GM23248 (cell line): Measurements from ENCODE around the gene CYB5R2. TPM values are rescaled to one million over a fixed set of nuclear protein-coding genes. Genes with fewer than 3 reads are reported as not detected.

Source experiments
- DNase-seq: peaks from one replicate; pipeline ENCODE4 v3.0.0-alpha.2; 2015
- H2AFZ ChIP-seq: fragments of 200-600 bp; sonication (generic); 2 replicates; pipeline ENCODE4 v1.6.1; 2016; ENCODE audit warnings: antibody characterized with exemption
- H3F3A ChIP-seq: fragments of 200-600 bp; sonication (generic); 2 replicates; pipeline ENCODE4 v1.6.1; 2016; ENCODE audit warnings: mild to moderate bottlenecking, antibody characterized with exemption, mixed run types; ENCODE audit not compliant: insufficient read depth
- H3K27ac ChIP-seq: fragments of 200-600 bp; sonication (generic); 2 replicates; pipeline ENCODE4 v1.5.1; 2016; ENCODE audit warnings: mild to moderate bottlenecking
- H3K27me3 ChIP-seq: fragments of 200-600 bp; sonication (generic); replicated peaks from 2 replicates; pipeline ENCODE4 v1.6.1; 2016; ENCODE audit warnings: mild to moderate bottlenecking; ENCODE audit not compliant: insufficient read depth
- H3K36me3 ChIP-seq: fragments of 200-600 bp; sonication (generic); 2 replicates; pipeline ENCODE4 v1.6.1; 2016; ENCODE audit warnings: low read depth, mild to moderate bottlenecking
- H3K4me1 ChIP-seq: fragments of 200-600 bp; sonication (generic); 2 replicates; pipeline ENCODE4 v1.6.1; 2016; ENCODE audit warnings: mild to moderate bottlenecking; ENCODE audit not compliant: insufficient read depth
- H3K4me2 ChIP-seq: fragments of 200-600 bp; sonication (generic); one replicate; pipeline ENCODE4 v1.6.1; 2016; ENCODE audit warnings: mild to moderate bottlenecking; ENCODE audit not compliant: unreplicated experiment
- H3K4me3 ChIP-seq: fragments of 200-600 bp; sonication (generic); 2 replicates; pipeline ENCODE4 v1.5.1; 2016; ENCODE audit warnings: mild to moderate bottlenecking
- H3K79me2 ChIP-seq: fragments of 200-600 bp; sonication (generic); 2 replicates; pipeline ENCODE4 v1.6.1; 2016; ENCODE audit warnings: mild to moderate bottlenecking; ENCODE audit not compliant: insufficient read depth
- H3K9ac ChIP-seq: fragments of 200-600 bp; sonication (generic); 2 replicates; pipeline ENCODE4 v1.6.1; 2016; ENCODE audit warnings: mild to moderate bottlenecking
- H3K9me2 ChIP-seq: fragments of 200-600 bp; sonication (generic); 2 replicates; pipeline ENCODE4 v1.6.1; 2016; ENCODE audit warnings: mixed run types, mild to moderate bottlenecking, moderate library complexity; ENCODE audit not compliant: insufficient read depth
- H3K9me3 ChIP-seq: fragments of 200-600 bp; sonication (generic); one replicate; pipeline ENCODE4 v1.6.1; 2017; ENCODE audit warnings: low read depth
- H4K20me1 ChIP-seq: fragments of 200-600 bp; sonication (generic); 2 replicates; pipeline ENCODE4 v1.6.0; 2016; ENCODE audit not compliant: insufficient read depth
- EZH2 ChIP-seq: fragments of 200-600 bp; sonication (generic); IDR thresholded peaks from 2 replicates; pipeline ENCODE4 v1.6.1; 2018; ENCODE audit warnings: antibody characterized with exemption, mild to moderate bottlenecking; ENCODE audit not compliant: insufficient read depth, poor library complexity, severe bottlenecking
- EZH2phosphoT487 ChIP-seq: fragments of 200-600 bp; sonication (generic); IDR thresholded peaks from 2 replicates; pipeline ENCODE4 v1.6.1; 2018; ENCODE audit warnings: antibody characterized with exemption, moderate library complexity, mild to moderate bottlenecking, low read depth; ENCODE audit not compliant: insufficient read depth
- WGBS, 2 experiments: methylation state at CpG; one replicate each; pipeline ENCODE4 v1.1.6; 2015 to 2017; ENCODE audit warnings: low lambda C conversion rate in 2 of 2, low coverage in 1 of 2; ENCODE audit errors: missing lambda C conversion rate in 2 of 2; 5-methylcytosine and 5-hydroxymethylcytosine counted together
- in situ Hi-C: fragments of 300-500 bp; cut with MboI; formaldehyde crosslinking; loops from 2 replicates; pipeline ENCODE4 v1.15.0; 2020
- polyA plus RNA-seq: library from polyadenylated mRNA; unstranded; fragments of >200 nt; fragmentation: Nextera tagmentation; extraction: Ambion mirVana; gene quantifications from 2 replicates; pipeline ENCODE4 v1.2.1, GENCODE V29; 2016
- total RNA-seq: library from RNA; depleted of rRNA; stranded (reverse); fragments of >200 nt; shearing (Covaris generic); gene quantifications from 2 replicates; pipeline ENCODE4 v1.2.3, GENCODE V29; 2014

CYB5R2 gene
- total and polyA plus RNA-seq, 2 experiments from 2014 or later: 6.2 to 16.4 TPM

GRCh38 chr11:7632211-7632610, 41.1 kb downstream of the CYB5R2 start:
- Histone ChIP-seq H3K79me2 (no peaks in the 10 kb centered on the region), H3K4me1 (peaks cover 5% of the 10 kb centered on the region), H3K36me3 (no peaks in the 10 kb centered on the region), H3K9ac (no peak overlapping the region), H4K20me1 (no peaks in the 10 kb centered on the region), H3K4me3 (no peak overlapping the region), H3K4me2 (no peak overlapping the region), H3K9me2 (no peaks in the 10 kb centered on the region), H3K9me3 (no peaks in the 10 kb centered on the region), H2AFZ (no peak overlapping the region), H3K27me3 (no peaks in the 10 kb centered on the region), H3K27ac (no peak overlapping the region), H3F3A (peaks cover 18% of the 10 kb centered on the region)
- DNase-seq: no peak
- 69 to 75% methylated on average over 2 of the region's 2 CpGs for WGBS, 2 experiments
- in situ Hi-C loops: no loop called here
- TF ChIP-seq EZH2phosphoT487 (no peak), EZH2 (no peak)

- Histone ChIP-seq H3K4me2 (no peak overlapping the region), H3K4me1 (no peaks in the 10 kb centered on the region), H3K9me3 (no peaks in the 10 kb centered on the region), H4K20me1 (no peaks in the 10 kb centered on the region), H3F3A (no peaks in the 10 kb centered on the region), H3K36me3 (no peaks in the 10 kb centered on the region), H3K9me2 (no peaks in the 10 kb centered on the region), H3K9ac (no peak overlapping the region), H3K79me2 (no peaks in the 10 kb centered on the region), H3K4me3 (no peak overlapping the region), H3K27me3 (no peaks in the 10 kb centered on the region), H3K27ac (no peak overlapping the region), H2AFZ (no peak overlapping the region)
- TF ChIP-seq EZH2phosphoT487: no peak
- no peak for TF ChIP-seq EZH2
- peak; percentile 28 for DNase-seq
- in situ Hi-C loops: no loop called here
- 80 to 86% methylated on average over 2 of the region's 2 CpGs for WGBS, 2 experiments
These were observed 43.3 kb downstream of the CYB5R2 start for GRCh38 chr11:7630002-7630401.

- no peaks in the 10 kb centered on the region for H3K4me1 ChIP-seq
- H3K4me2 ChIP-seq: no peak overlapping the region
- H3F3A ChIP-seq: no peaks in the 10 kb centered on the region
- H4K20me1 ChIP-seq: no peaks in the 10 kb centered on the region
- H3K36me3 ChIP-seq: no peaks in the 10 kb centered on the region
- in situ Hi-C loops: no loop called here
- H3K9me3 ChIP-seq: no peaks in the 10 kb centered on the region
- H3K9ac ChIP-seq: no peak overlapping the region
- no peaks in the 10 kb centered on the region for H3K9me2 ChIP-seq
- H2AFZ ChIP-seq: no peak overlapping the region
- TF ChIP-seq EZH2 (no peak), EZH2phosphoT487 (no peak)
- no peak overlapping the region for H3K4me3 ChIP-seq
- no peak overlapping the region for H3K27ac ChIP-seq
- H3K79me2 ChIP-seq: no peaks in the 10 kb centered on the region
- DNase-seq: no peak
- WGBS, 2 experiments: 86 to 94% methylated on average over 3 of the region's 3 CpGs
- no peaks in the 10 kb centered on the region for H3K27me3 ChIP-seq
These were observed 44.6 kb downstream of the CYB5R2 start for GRCh38 chr11:7628660-7629059.

GRCh38 chr11:7622721-7623120, 50.6 kb downstream of the CYB5R2 start:
- Histone ChIP-seq H3K27me3 (no peaks in the 10 kb centered on the region), H3K9me3 (no peaks in the 10 kb centered on the region), H3F3A (no peaks in the 10 kb centered on the region), H2AFZ (no peak overlapping the region), H3K4me3 (no peak overlapping the region), H3K4me2 (no peak overlapping the region), H3K36me3 (no peaks in the 10 kb centered on the region), H3K79me2 (no peaks in the 10 kb centered on the region), H3K9ac (no peak overlapping the region), H4K20me1 (no peaks in the 10 kb centered on the region), H3K27ac (no peak overlapping the region), H3K4me1 (no peaks in the 10 kb centered on the region), H3K9me2 (no peaks in the 10 kb centered on the region)
- TF ChIP-seq EZH2: no peak
- no peak for TF ChIP-seq EZH2phosphoT487
- in situ Hi-C loops: no loop called here
- WGBS, 2 experiments: 82 to 84% methylated on average over 2 of the region's 2 CpGs
- DNase-seq: no peak

- no peak for DNase-seq
- Histone ChIP-seq H3K9me3 (no peaks in the 10 kb centered on the region), H3K4me2 (no peak overlapping the region), H3K79me2 (no peaks in the 10 kb centered on the region), H3F3A (no peaks in the 10 kb centered on the region), H3K9me2 (no peaks in the 10 kb centered on the region), H3K27me3 (no peaks in the 10 kb centered on the region), H3K4me3 (no peak overlapping the region), H3K36me3 (no peaks in the 10 kb centered on the region), H2AFZ (no peak overlapping the region), H3K9ac (no peak overlapping the region), H3K27ac (no peak overlapping the region), H3K4me1 (no peaks in the 10 kb centered on the region), H4K20me1 (no peaks in the 10 kb centered on the region)
- in situ Hi-C loops: no loop called here
- WGBS, 2 experiments: 4 to 7% methylated on average over 1 of the region's 1 CpG
- TF ChIP-seq EZH2: no peak
- no peak for TF ChIP-seq EZH2phosphoT487
These were observed 51.7 kb downstream of the CYB5R2 start for GRCh38 chr11:7621554-7621953.
